Loucy (cell line): ENCODE data around the gene THSD8.

Source experiments
- EZH2phosphoT487 ChIP-seq: fragments of 200-600 bp; IDR thresholded peaks from 2 replicates; pipeline ENCODE4 v1.6.1; 2018; ENCODE audit warnings: antibody characterized with exemption, mild to moderate bottlenecking, moderate library complexity, borderline replicate concordance
- TF ChIP-seq, protein P1 (sequence below): fragments of 200-600 bp; sonication (generic); conservative IDR thresholded peaks from 2 replicates; pipeline ENCODE4 v1.5.1; 2014; ENCODE audit warnings: mild to moderate bottlenecking, antibody characterized with exemption, low read length

DNA sequence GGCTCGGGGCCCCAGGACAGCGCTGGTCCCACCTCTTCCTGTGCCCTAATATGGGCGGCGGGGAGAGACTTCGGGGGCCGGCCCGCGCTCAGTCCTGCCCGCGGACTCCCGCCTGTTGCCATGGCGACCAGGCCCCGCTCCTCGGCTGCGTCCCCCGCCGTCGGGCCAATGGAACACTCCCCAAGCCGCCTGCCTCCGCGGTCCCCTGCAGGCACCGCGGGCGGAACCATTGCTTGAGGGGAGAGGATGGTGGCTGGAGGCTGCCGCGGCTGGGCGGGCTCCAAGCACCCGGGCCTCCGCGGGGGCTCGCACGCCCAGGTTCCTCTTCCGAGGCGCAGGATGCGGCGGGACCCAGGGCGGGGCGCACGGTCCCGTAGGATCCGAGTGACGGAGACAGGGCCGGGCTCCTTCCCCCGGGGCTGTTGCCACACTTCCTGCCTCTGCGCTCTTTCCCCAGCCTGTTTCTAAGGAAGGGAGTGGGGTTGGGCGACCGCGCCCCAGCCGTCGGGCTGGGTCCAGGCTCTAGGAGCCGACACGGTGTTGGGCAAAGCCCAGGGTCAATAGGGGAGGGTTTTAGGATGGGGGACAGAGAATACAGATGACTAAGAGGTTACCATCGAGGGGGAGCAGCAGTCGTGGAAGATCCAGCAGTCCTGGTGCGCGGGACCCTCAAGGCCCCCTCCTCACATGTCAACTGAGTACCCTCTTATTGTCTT lies 11.8 kb upstream of the THSD8 start:
- TF ChIP-seq, protein P1, sequence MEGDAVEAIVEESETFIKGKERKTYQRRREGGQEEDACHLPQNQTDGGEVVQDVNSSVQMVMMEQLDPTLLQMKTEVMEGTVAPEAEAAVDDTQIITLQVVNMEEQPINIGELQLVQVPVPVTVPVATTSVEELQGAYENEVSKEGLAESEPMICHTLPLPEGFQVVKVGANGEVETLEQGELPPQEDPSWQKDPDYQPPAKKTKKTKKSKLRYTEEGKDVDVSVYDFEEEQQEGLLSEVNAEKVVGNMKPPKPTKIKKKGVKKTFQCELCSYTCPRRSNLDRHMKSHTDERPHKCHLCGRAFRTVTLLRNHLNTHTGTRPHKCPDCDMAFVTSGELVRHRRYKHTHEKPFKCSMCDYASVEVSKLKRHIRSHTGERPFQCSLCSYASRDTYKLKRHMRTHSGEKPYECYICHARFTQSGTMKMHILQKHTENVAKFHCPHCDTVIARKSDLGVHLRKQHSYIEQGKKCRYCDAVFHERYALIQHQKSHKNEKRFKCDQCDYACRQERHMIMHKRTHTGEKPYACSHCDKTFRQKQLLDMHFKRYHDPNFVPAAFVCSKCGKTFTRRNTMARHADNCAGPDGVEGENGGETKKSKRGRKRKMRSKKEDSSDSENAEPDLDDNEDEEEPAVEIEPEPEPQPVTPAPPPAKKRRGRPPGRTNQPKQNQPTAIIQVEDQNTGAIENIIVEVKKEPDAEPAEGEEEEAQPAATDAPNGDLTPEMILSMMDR = no peak
- TF ChIP-seq EZH2phosphoT487 = no peak
